HEK293 (cell line): ENCODE measurements around the gene CYP2D6.
A peak's percentile ranks its signal among the peaks of the same experiment; 100 is the strongest.

Source experiments
- CTCF ChIA-PET: fragments of 350-600 bp; formaldehyde crosslinking; extraction: SDS; loops from one replicate; lab custom pipeline; 2021; ENCODE audit warnings: antibody characterized with exemption; lab: Yijun Ruan, JAX
- POLR2A ChIA-PET: fragments of 300-600 bp; formaldehyde crosslinking; extraction: SDS; loops from one replicate; lab custom pipeline; 2020; ENCODE audit warnings: antibody characterized with exemption, inconsistent platforms; lab: Yijun Ruan, JAX
- H3K27ac ChIP-seq: fragments of 200-500 bp; sonication (Bioruptor generic); 2 replicates; pipeline ENCODE4 v1.5.1; 2014; ENCODE audit warnings: low read depth, low read length, control low read depth, inconsistent platforms; ENCODE audit errors: extremely low read depth
- H3K36me3 ChIP-seq, 2 experiments: fragments of 200-500 bp in 1 of 2; sonication (Bioruptor generic) in 1 of 2; 1 replicate in 1 of 2; 2 replicates in 1 of 2; pipeline ENCODE4 v1.5.1; 2014 to 2017; ENCODE audit warnings: inconsistent platforms in 2 of 2, low read length in 2 of 2; ENCODE audit not compliant: control insufficient read depth in 2 of 2, insufficient read depth in 1 of 2
- H3K4me1 ChIP-seq: fragments of 200-500 bp; sonication (Bioruptor generic); 2 replicates; pipeline ENCODE4 v1.5.1; 2014; ENCODE audit warnings: mild to moderate bottlenecking, low read length, inconsistent platforms; ENCODE audit not compliant: control insufficient read depth, insufficient read depth
- H3K4me3 ChIP-seq: 2 replicates; pipeline ENCODE4 v1.5.1; 2011; ENCODE audit warnings: low read depth, mild to moderate bottlenecking, control low read depth, low read length, moderate library complexity
- H3K9me3 ChIP-seq: fragments of 200-500 bp; sonication (Bioruptor generic); 2 replicates; pipeline ENCODE4 v1.5.1; 2014; ENCODE audit warnings: low read depth, low read length, inconsistent platforms; ENCODE audit not compliant: control insufficient read depth, insufficient read depth
- CTCF ChIP-seq: fragments of 450-650 bp; formaldehyde crosslinking; IDR thresholded peaks from 2 replicates; pipeline ENCODE4 v1.5.1; 2016; ENCODE audit warnings: missing biosample characterization, missing genetic modification characterization
- KLF1 ChIP-seq: fragments of 450-650 bp; formaldehyde crosslinking; IDR thresholded peaks from 2 replicates; pipeline ENCODE4 v1.5.1; 2016; ENCODE audit warnings: missing biosample characterization, missing genetic modification characterization
- KLF16 ChIP-seq: fragments of 450-650 bp; formaldehyde crosslinking; IDR thresholded peaks from 2 replicates; pipeline ENCODE4 v1.5.1; 2017; ENCODE audit warnings: missing biosample characterization, missing genetic modification characterization
- KLF9 ChIP-seq: fragments of 450-650 bp; formaldehyde crosslinking; IDR thresholded peaks from 2 replicates; pipeline ENCODE4 v1.5.1; 2016; ENCODE audit warnings: missing biosample characterization, missing genetic modification characterization, low read depth
- PRDM1 ChIP-seq: fragments of 450-650 bp; formaldehyde crosslinking; IDR thresholded peaks from 2 replicates; pipeline ENCODE4; 2016; ENCODE audit warnings: missing biosample characterization, missing genetic modification characterization
- PRDM10 ChIP-seq: fragments of 450-650 bp; formaldehyde crosslinking; IDR thresholded peaks from 2 replicates; pipeline ENCODE4 v1.5.1; 2016; ENCODE audit warnings: missing biosample characterization, missing genetic modification characterization
- REPIN1 ChIP-seq: fragments of 450-650 bp; formaldehyde crosslinking; IDR thresholded peaks from 2 replicates; pipeline ENCODE4 v1.5.1; 2017; ENCODE audit warnings: missing biosample characterization, missing genetic modification characterization, low read depth
- SETDB1 ChIP-seq: IDR thresholded peaks from one replicate; pipeline ENCODE4 v1.6.1; 2017; ENCODE audit warnings: mild to moderate bottlenecking, low read length, moderate library complexity, mixed read lengths; ENCODE audit not compliant: insufficient read length
- SP3 ChIP-seq: fragments of 450-650 bp; formaldehyde crosslinking; IDR thresholded peaks from 2 replicates; pipeline ENCODE4 v1.5.1; 2016; ENCODE audit warnings: missing biosample characterization, missing genetic modification characterization
- ZNF10 ChIP-seq: fragments of 450-650 bp; formaldehyde crosslinking; IDR thresholded peaks from 2 replicates; pipeline ENCODE4 v1.5.1; 2017; ENCODE audit warnings: missing biosample characterization, missing genetic modification characterization
- ZNF335 ChIP-seq: fragments of 450-650 bp; formaldehyde crosslinking; conservative IDR thresholded peaks from 2 replicates; pipeline ENCODE4 v1.5.1; 2016; ENCODE audit warnings: missing biosample characterization, missing genetic modification characterization
- ZNF514 ChIP-seq: fragments of 450-650 bp; formaldehyde crosslinking; IDR thresholded peaks from 2 replicates; pipeline ENCODE4 v1.5.1; 2016; ENCODE audit warnings: missing biosample characterization, missing genetic modification characterization
- ZNF529 ChIP-seq: fragments of 450-650 bp; formaldehyde crosslinking; IDR thresholded peaks from 2 replicates; pipeline ENCODE4 v1.5.1; 2017; ENCODE audit warnings: missing genetic modification characterization, missing biosample characterization; ENCODE audit not compliant: insufficient replicate concordance
- ZNF558 ChIP-seq: fragments of 450-650 bp; formaldehyde crosslinking; IDR thresholded peaks from 2 replicates; pipeline ENCODE4 v1.5.1; 2016; ENCODE audit warnings: missing biosample characterization, missing genetic modification characterization
- ZNF600 ChIP-seq: fragments of 450-650 bp; formaldehyde crosslinking; IDR thresholded peaks from 2 replicates; pipeline ENCODE4 v1.5.1; 2016; ENCODE audit warnings: missing biosample characterization, missing genetic modification characterization
- ZNF692 ChIP-seq: fragments of 450-650 bp; formaldehyde crosslinking; IDR thresholded peaks from 2 replicates; pipeline ENCODE4 v1.5.1; 2016; ENCODE audit warnings: missing biosample characterization, missing genetic modification characterization
- ZNF76 ChIP-seq: fragments of 450-650 bp; formaldehyde crosslinking; IDR thresholded peaks from 2 replicates; pipeline ENCODE4; 2016; ENCODE audit warnings: low read depth, missing biosample characterization, missing genetic modification characterization, borderline replicate concordance
- ZNF792 ChIP-seq: fragments of 450-650 bp; formaldehyde crosslinking; IDR thresholded peaks from 2 replicates; pipeline ENCODE4 v1.5.1; 2016; ENCODE audit warnings: missing biosample characterization, missing genetic modification characterization

CYP2D6 gene

GRCh38 chr22:42160251-42160650 lies 29.6 kb upstream of the CYP2D6 start:
- CTCF ChIA-PET: interaction anchor here (0.6 to 1.9 kb wide), 7 partner anchors 10 to 506 kb away, joined by 3 to 5 read pairs (median 3); no protein-coding TSS in a partner anchor
- POLR2A ChIA-PET: no interaction called here
- Histone ChIP-seq H3K4me1 (no peaks in the 10 kb centered on the region), H3K36me3 (peaks cover 0 to 54% of the 10 kb centered on the region in 2 experiments; a peak in 2 of 3 replicates), H3K9me3 (no peaks in the 10 kb centered on the region), H3K4me3 (no peak overlapping the region), H3K27ac (no peak overlapping the region)
- TF ChIP-seq SP3 (tag by site-specific recombination) (no peak), PRDM10 (tag by site-specific recombination) (peak; percentile 45; the same call in 1 of the 2 replicates), KLF16 (tag by site-specific recombination) (no peak), ZNF514 (tag by site-specific recombination) (no peak), ZNF558 (no peak), ZNF692 (tag by site-specific recombination) (no peak), KLF1 (tag by site-specific recombination) (no peak)

- Histone ChIP-seq H3K36me3 (peaks cover 0 to 55% of the 10 kb centered on the region in 2 experiments; a peak in 2 of 3 replicates), H3K27ac (no peak overlapping the region), H3K4me3 (no peak overlapping the region), H3K9me3 (no peaks in the 10 kb centered on the region), H3K4me1 (no peaks in the 10 kb centered on the region)
- CTCF ChIA-PET: interaction anchor here (0.5 to 1.9 kb wide), 5 partner anchors 11 to 281 kb away, joined by 3 to 5 read pairs (median 4); no protein-coding TSS in a partner anchor
- POLR2A ChIA-PET: no interaction called here
- TF ChIP-seq SETDB1 (no peak), ZNF529 (tag by site-specific recombination) (no peak), ZNF335 (tag by site-specific recombination) (no peak), ZNF792 (no peak), KLF9 (tag by site-specific recombination) (no peak), ZNF600 (tag by site-specific recombination) (no peak), ZNF76 (tag by site-specific recombination) (no peak), REPIN1 (tag by site-specific recombination) (no peak), ZNF10 (tag by site-specific recombination) (no peak), PRDM1 (no peak), CTCF (tag by site-specific recombination) (no peak)
These were observed 28.0 kb upstream of the CYP2D6 start for GRCh38 chr22:42158456-42159132.
